ENCODE results near the gene PARL.

DNA sequence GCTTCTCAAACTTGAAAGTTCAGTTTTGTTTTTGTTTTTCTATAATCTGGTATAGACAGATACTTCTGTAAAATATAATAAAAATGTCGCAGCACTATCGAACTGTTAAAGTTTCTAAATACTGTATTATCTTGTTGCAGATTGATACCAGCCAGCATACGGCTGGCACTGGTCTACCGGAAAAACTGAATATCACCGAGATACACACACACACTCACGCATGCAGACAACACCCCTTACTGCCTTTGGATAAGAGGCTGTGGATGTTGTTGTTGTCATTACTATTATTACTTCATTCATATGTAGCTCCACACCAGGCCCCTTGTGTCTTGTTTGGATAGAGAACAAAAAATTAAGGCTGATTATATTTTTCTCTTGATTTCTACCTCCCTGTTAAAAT is 91.7 kb downstream of the PARL start:
- TF ChIP-seq FOXM1 (IDR thresholded peaks at IDR 0.05; ENCODE audit: borderline replicate concordance) (no peak), ARNT (IDR thresholded peaks at IDR 0.05) (no peak), FOXA1 (IDR thresholded peaks at IDR 0.05) (no peak), FOXK2 (IDR thresholded peaks at IDR 0.05) (no peak), ELF4 (IDR thresholded peaks at IDR 0.05) (no peak), SP1 (IDR thresholded peaks at IDR 0.05) (no peak)

Data from HEK293T (cell line).